GM23248 (cell line): ENCODE measurements around the gene PGRMC2. TPM values are rescaled to one million over a fixed set of nuclear protein-coding genes. Genes with fewer than 3 reads are reported as not detected.

Experiments
- DNase-seq: peaks from one replicate; pipeline ENCODE4 v3.0.0-alpha.2; 2015
- H2AFZ ChIP-seq: fragments of 200-600 bp; sonication (generic); 2 replicates; pipeline ENCODE4 v1.6.1; 2016; ENCODE audit warnings: antibody characterized with exemption
- H3F3A ChIP-seq: fragments of 200-600 bp; sonication (generic); 2 replicates; pipeline ENCODE4 v1.6.1; 2016; ENCODE audit warnings: mild to moderate bottlenecking, antibody characterized with exemption, mixed run types; ENCODE audit not compliant: insufficient read depth
- H3K27ac ChIP-seq: fragments of 200-600 bp; sonication (generic); 2 replicates; pipeline ENCODE4 v1.5.1; 2016; ENCODE audit warnings: mild to moderate bottlenecking
- H3K27me3 ChIP-seq: fragments of 200-600 bp; sonication (generic); replicated peaks from 2 replicates; pipeline ENCODE4 v1.6.1; 2016; ENCODE audit warnings: mild to moderate bottlenecking; ENCODE audit not compliant: insufficient read depth
- H3K36me3 ChIP-seq: fragments of 200-600 bp; sonication (generic); 2 replicates; pipeline ENCODE4 v1.6.1; 2016; ENCODE audit warnings: low read depth, mild to moderate bottlenecking
- H3K4me1 ChIP-seq: fragments of 200-600 bp; sonication (generic); 2 replicates; pipeline ENCODE4 v1.6.1; 2016; ENCODE audit warnings: mild to moderate bottlenecking; ENCODE audit not compliant: insufficient read depth
- H3K4me2 ChIP-seq: fragments of 200-600 bp; sonication (generic); one replicate; pipeline ENCODE4 v1.6.1; 2016; ENCODE audit warnings: mild to moderate bottlenecking; ENCODE audit not compliant: unreplicated experiment
- H3K4me3 ChIP-seq: fragments of 200-600 bp; sonication (generic); 2 replicates; pipeline ENCODE4 v1.5.1; 2016; ENCODE audit warnings: mild to moderate bottlenecking
- H3K79me2 ChIP-seq: fragments of 200-600 bp; sonication (generic); 2 replicates; pipeline ENCODE4 v1.6.1; 2016; ENCODE audit warnings: mild to moderate bottlenecking; ENCODE audit not compliant: insufficient read depth
- H3K9ac ChIP-seq: fragments of 200-600 bp; sonication (generic); 2 replicates; pipeline ENCODE4 v1.6.1; 2016; ENCODE audit warnings: mild to moderate bottlenecking
- H3K9me2 ChIP-seq: fragments of 200-600 bp; sonication (generic); 2 replicates; pipeline ENCODE4 v1.6.1; 2016; ENCODE audit warnings: mixed run types, mild to moderate bottlenecking, moderate library complexity; ENCODE audit not compliant: insufficient read depth
- H3K9me3 ChIP-seq: fragments of 200-600 bp; sonication (generic); one replicate; pipeline ENCODE4 v1.6.1; 2017; ENCODE audit warnings: low read depth
- H4K20me1 ChIP-seq: fragments of 200-600 bp; sonication (generic); 2 replicates; pipeline ENCODE4 v1.6.0; 2016; ENCODE audit not compliant: insufficient read depth
- EZH2 ChIP-seq: fragments of 200-600 bp; sonication (generic); IDR thresholded peaks from 2 replicates; pipeline ENCODE4 v1.6.1; 2018; ENCODE audit warnings: antibody characterized with exemption, mild to moderate bottlenecking; ENCODE audit not compliant: insufficient read depth, poor library complexity, severe bottlenecking
- EZH2phosphoT487 ChIP-seq: fragments of 200-600 bp; sonication (generic); IDR thresholded peaks from 2 replicates; pipeline ENCODE4 v1.6.1; 2018; ENCODE audit warnings: antibody characterized with exemption, moderate library complexity, mild to moderate bottlenecking, low read depth; ENCODE audit not compliant: insufficient read depth
- WGBS, 2 experiments: methylation state at CpG; one replicate each; pipeline ENCODE4 v1.1.6; 2015 to 2017; ENCODE audit warnings: low lambda C conversion rate in 2 of 2, low coverage in 1 of 2; ENCODE audit errors: missing lambda C conversion rate in 2 of 2; 5-methylcytosine and 5-hydroxymethylcytosine counted together
- in situ Hi-C: fragments of 300-500 bp; cut with MboI; formaldehyde crosslinking; loops from 2 replicates; pipeline ENCODE4 v1.15.0; 2020
- polyA plus RNA-seq: library from polyadenylated mRNA; unstranded; fragments of >200 nt; fragmentation: Nextera tagmentation; extraction: Ambion mirVana; gene quantifications from 2 replicates; pipeline ENCODE4 v1.2.1, GENCODE V29; 2016
- total RNA-seq: library from RNA; depleted of rRNA; stranded (reverse); fragments of >200 nt; shearing (Covaris generic); gene quantifications from 2 replicates; pipeline ENCODE4 v1.2.3, GENCODE V29; 2014; rRNA removed

Gene PGRMC2
- total RNA-seq = 97.4 and 117 TPM in 2 replicates
- polyA plus RNA-seq = 173 and 186 TPM in 2 replicates

DNA sequence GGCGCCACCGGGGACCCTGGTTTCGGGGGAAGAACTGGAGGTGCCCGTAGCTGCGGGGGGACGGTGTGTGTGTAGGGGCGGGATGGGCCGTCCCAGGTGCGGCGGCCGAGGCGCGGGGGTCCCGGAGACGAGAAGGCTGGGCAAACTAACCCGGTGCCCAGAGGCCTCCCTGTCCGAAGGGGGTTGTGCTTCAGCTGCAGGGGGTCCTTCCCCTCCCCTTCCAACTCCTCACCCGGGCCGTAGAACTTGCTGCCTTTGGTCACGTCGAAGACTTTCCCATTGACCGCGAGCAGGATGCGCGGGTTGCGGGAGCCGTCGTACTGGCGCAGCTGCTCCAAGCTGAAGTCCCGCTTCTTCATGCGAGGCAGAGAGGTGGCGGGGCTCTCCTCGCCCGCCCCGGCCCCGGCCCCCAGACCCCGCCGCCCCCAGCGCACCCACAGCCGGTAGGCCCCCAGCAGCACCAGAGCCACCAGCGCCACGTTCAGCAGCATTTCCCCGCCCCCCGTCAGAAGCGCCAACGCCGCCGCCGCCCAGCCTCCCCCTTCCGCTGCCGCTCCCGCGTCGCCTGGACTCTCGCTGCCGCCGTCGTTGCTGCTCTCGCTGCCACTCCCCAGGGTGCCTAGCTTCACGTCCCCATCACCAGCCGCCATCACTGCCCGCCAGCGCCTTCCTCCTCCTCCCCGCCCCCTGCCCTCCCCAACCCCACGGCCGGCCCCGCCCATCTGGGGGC is at the start of gene PGRMC2:
TSS of gene PGRMC2 (minus strand) at position 673 of the 730 bp plus-strand sequence. CDS start at position 650, 23 bp downstream.
- Histone ChIP-seq H3K4me1 (peaks cover 22% of the 10 kb centered on the region; the same call in 1 of the 2 replicates), H3K4me2 (peak within 1 kb of the TSS; percentile 95), H3K27ac (peak within 1 kb of the TSS; percentile 85), H4K20me1 (no peaks in the 10 kb centered on the region), H3K36me3 (peaks cover 14% of the 10 kb centered on the region), H3K79me2 (peaks cover 57% of the 10 kb centered on the region), H3F3A (peaks cover 48% of the 10 kb centered on the region), H3K9me2 (no peaks in the 10 kb centered on the region), H3K9ac (peak within 1 kb of the TSS; percentile 90), H2AFZ (peak within 1 kb of the TSS; percentile 84), H3K4me3 (peak within 1 kb of the TSS; percentile 98), H3K9me3 (no peaks in the 10 kb centered on the region), H3K27me3 (no peaks in the 10 kb centered on the region)
- TF ChIP-seq EZH2 (no peak), EZH2phosphoT487 (no peak)
- 2 to 3% methylated on average over 40 to 54 of the region's 67 CpGs for WGBS, 2 experiments
- in situ Hi-C loops = no loop called here
- DNase-seq = peak; percentile 68

GRCh38 chr4:128335541-128335940 is 47.9 kb upstream of the PGRMC2 start:
- no peak overlapping the region for H3K4me2 ChIP-seq
- H3K4me3 ChIP-seq = no peak overlapping the region
- no peaks in the 10 kb centered on the region for H4K20me1 ChIP-seq
- no peak overlapping the region for H3K27ac ChIP-seq
- peaks cover 44% of the 10 kb centered on the region for H3K4me1 ChIP-seq
- H3K79me2 ChIP-seq = no peaks in the 10 kb centered on the region
- no peak overlapping the region for H3K9ac ChIP-seq
- peaks cover 30% of the 10 kb centered on the region for H3F3A ChIP-seq
- no peak overlapping the region for H2AFZ ChIP-seq
- H3K9me2 ChIP-seq = 0 out of 2 replicates have a peak, but pooled peaks cover 5% of the 10 kb centered on the region
- H3K27me3 ChIP-seq = no peaks in the 10 kb centered on the region
- no peaks in the 10 kb centered on the region for H3K9me3 ChIP-seq
- TF ChIP-seq EZH2 (no peak), EZH2phosphoT487 (no peak)
- WGBS, 2 experiments = 77 to 85% methylated on average over 3 of the region's 3 CpGs
- in situ Hi-C loops = no loop called here
- no peak for DNase-seq
- H3K36me3 ChIP-seq = no peaks in the 10 kb centered on the region

- in situ Hi-C loops = no loop called here
- DNase-seq = no peak
- H3F3A ChIP-seq = peaks cover 19% of the 10 kb centered on the region
- peaks cover 37% of the 10 kb centered on the region for H3K4me1 ChIP-seq
- H2AFZ ChIP-seq = no peak overlapping the region
- H3K4me2 ChIP-seq = no peak overlapping the region
- H3K27ac ChIP-seq = no peak overlapping the region
- H4K20me1 ChIP-seq = no peaks in the 10 kb centered on the region
- H3K36me3 ChIP-seq = no peaks in the 10 kb centered on the region
- H3K9ac ChIP-seq = no peak overlapping the region
- WGBS, 2 experiments = 69 to 73% methylated on average over 2 of the region's 2 CpGs
- H3K4me3 ChIP-seq = no peak overlapping the region
- TF ChIP-seq EZH2 = no peak
- no peak for TF ChIP-seq EZH2phosphoT487
- 0 out of 2 replicates have a peak, but pooled peaks cover 5% of the 10 kb centered on the region for H3K9me2 ChIP-seq
- H3K27me3 ChIP-seq = no peaks in the 10 kb centered on the region
- no peaks in the 10 kb centered on the region for H3K79me2 ChIP-seq
- no peaks in the 10 kb centered on the region for H3K9me3 ChIP-seq
These were observed 46.6 kb upstream of the PGRMC2 start for GRCh38 chr4:128334256-128334655.

GRCh38 chr4:128333309-128334018 is 45.9 kb upstream of the PGRMC2 start:
- H3K27ac ChIP-seq = no peak overlapping the region
- H3K79me2 ChIP-seq = no peaks in the 10 kb centered on the region
- no peak overlapping the region for H2AFZ ChIP-seq
- 0 out of 2 replicates have a peak, but pooled peaks cover 5% of the 10 kb centered on the region for H3K9me2 ChIP-seq
- no peak overlapping the region for H3K4me3 ChIP-seq
- no peak overlapping the region for H3K9ac ChIP-seq
- H3F3A ChIP-seq = peaks cover 11% of the 10 kb centered on the region
- H3K27me3 ChIP-seq = no peaks in the 10 kb centered on the region
- WGBS, 2 experiments = 81 to 88% methylated on average over 6 of the region's 6 CpGs
- H3K9me3 ChIP-seq = no peaks in the 10 kb centered on the region
- H4K20me1 ChIP-seq = no peaks in the 10 kb centered on the region
- TF ChIP-seq EZH2 (no peak), EZH2phosphoT487 (no peak)
- DNase-seq = peak; percentile 47
- H3K4me2 ChIP-seq = no peak overlapping the region
- H3K36me3 ChIP-seq = no peaks in the 10 kb centered on the region
- in situ Hi-C loops = no loop called here
- H3K4me1 ChIP-seq = peaks cover 29% of the 10 kb centered on the region
